IPS-15b (cell line): ENCODE measurements around the gene ECSCR.

Experiments
- H3K27me3 ChIP-seq: one replicate; pipeline ENCODE4 v1.6.1; 2013; ENCODE audit warnings: low read length; ENCODE audit not compliant: control insufficient read depth, insufficient read depth
- H3K36me3 ChIP-seq: one replicate; pipeline ENCODE4 v1.6.1; 2013; ENCODE audit warnings: low read length; ENCODE audit not compliant: control insufficient read depth, insufficient read depth
- H3K4me1 ChIP-seq: one replicate; pipeline ENCODE4 v1.6.1; 2013; ENCODE audit warnings: mild to moderate bottlenecking, low read length; ENCODE audit not compliant: control insufficient read depth, insufficient read depth
- H3K4me3 ChIP-seq: one replicate; pipeline ENCODE4 v1.5.1; 2013; ENCODE audit warnings: low read depth, low read length
- H3K9ac ChIP-seq: one replicate; pipeline ENCODE4 v1.6.1; 2013; ENCODE audit warnings: low read depth, mild to moderate bottlenecking, low read length
- H3K9me3 ChIP-seq: one replicate; pipeline ENCODE4 v1.6.1; 2013; ENCODE audit warnings: mild to moderate bottlenecking, low read length; ENCODE audit not compliant: control insufficient read depth, insufficient read depth

The ECSCR gene

DNA sequence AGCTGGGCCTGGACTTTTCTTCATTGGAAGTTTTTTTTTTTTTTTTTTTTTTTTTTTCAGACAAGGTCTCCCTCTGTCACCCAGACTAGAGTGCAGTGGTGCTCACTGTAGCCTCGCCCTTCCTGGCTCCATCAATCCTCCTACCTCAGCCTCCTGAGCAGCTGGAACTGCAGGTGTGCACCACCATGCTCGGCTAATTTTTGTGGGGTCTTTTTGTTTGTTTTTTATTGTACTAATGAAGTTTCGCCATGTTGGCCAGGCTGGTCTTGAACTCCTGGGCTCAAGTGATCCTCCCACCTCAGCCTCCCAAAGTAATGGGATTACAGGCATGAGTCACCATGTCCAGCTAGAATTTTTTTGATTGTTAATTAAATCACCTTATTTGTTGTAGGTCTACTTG is 26.9 kb downstream of the ECSCR start:
- no peaks in the 10 kb centered on the region for H3K4me1 ChIP-seq
- no peaks in the 10 kb centered on the region for H3K27me3 ChIP-seq
- no peak overlapping the region for H3K9ac ChIP-seq
- H3K4me3 ChIP-seq, result no peak overlapping the region
- no peaks in the 10 kb centered on the region for H3K9me3 ChIP-seq
- H3K36me3 ChIP-seq, result peaks cover 3% of the 10 kb centered on the region

- Histone ChIP-seq H3K4me3 (no peak overlapping the region), H3K9ac (no peak overlapping the region), H3K4me1 (no peaks in the 10 kb centered on the region), H3K9me3 (no peaks in the 10 kb centered on the region), H3K27me3 (no peaks in the 10 kb centered on the region), H3K36me3 (peaks cover 3% of the 10 kb centered on the region)
Measured at GRCh38 chr5:139431706-139432105, 30.8 kb downstream of the ECSCR start.

- H3K27me3 ChIP-seq, result no peaks in the 10 kb centered on the region
- H3K9me3 ChIP-seq, result no peaks in the 10 kb centered on the region
- peaks cover 6% of the 10 kb centered on the region for H3K36me3 ChIP-seq
- H3K4me3 ChIP-seq, result no peak overlapping the region
- H3K9ac ChIP-seq, result no peak overlapping the region
- no peaks in the 10 kb centered on the region for H3K4me1 ChIP-seq
Measured at GRCh38 chr5:139430015-139430414, 32.5 kb downstream of the ECSCR start.

- peaks cover 3% of the 10 kb centered on the region for H3K36me3 ChIP-seq
- no peak overlapping the region for H3K4me3 ChIP-seq
- no peaks in the 10 kb centered on the region for H3K27me3 ChIP-seq
- H3K9me3 ChIP-seq, result no peaks in the 10 kb centered on the region
- H3K4me1 ChIP-seq, result no peaks in the 10 kb centered on the region
- H3K9ac ChIP-seq, result no peak overlapping the region
Measured at GRCh38 chr5:139426203-139426885, 36.2 kb downstream of the ECSCR start.

DNA sequence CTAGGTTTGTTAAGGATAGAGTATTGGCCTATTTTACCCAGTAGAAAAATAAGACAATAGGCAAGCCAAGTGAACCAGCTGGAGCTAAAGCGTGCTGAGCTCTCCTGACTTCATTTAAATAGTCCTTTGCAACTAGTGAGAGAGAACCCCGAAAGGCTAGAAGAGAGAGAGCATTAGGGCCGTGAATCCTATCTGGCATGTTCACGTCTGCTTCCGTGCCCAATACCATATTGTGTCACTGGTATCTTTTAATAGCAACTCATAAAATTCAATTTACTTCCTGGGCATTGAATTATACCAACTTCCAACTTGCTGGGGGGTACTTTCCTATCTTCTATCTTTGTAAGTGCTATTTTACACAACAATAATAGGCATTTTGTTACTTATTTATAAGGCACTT is 37.0 kb downstream of the ECSCR start:
- no peaks in the 10 kb centered on the region for H3K27me3 ChIP-seq
- no peak overlapping the region for H3K9ac ChIP-seq
- peaks cover 3% of the 10 kb centered on the region for H3K36me3 ChIP-seq
- no peak overlapping the region for H3K4me3 ChIP-seq
- H3K4me1 ChIP-seq, result no peaks in the 10 kb centered on the region
- H3K9me3 ChIP-seq, result no peaks in the 10 kb centered on the region

DNA sequence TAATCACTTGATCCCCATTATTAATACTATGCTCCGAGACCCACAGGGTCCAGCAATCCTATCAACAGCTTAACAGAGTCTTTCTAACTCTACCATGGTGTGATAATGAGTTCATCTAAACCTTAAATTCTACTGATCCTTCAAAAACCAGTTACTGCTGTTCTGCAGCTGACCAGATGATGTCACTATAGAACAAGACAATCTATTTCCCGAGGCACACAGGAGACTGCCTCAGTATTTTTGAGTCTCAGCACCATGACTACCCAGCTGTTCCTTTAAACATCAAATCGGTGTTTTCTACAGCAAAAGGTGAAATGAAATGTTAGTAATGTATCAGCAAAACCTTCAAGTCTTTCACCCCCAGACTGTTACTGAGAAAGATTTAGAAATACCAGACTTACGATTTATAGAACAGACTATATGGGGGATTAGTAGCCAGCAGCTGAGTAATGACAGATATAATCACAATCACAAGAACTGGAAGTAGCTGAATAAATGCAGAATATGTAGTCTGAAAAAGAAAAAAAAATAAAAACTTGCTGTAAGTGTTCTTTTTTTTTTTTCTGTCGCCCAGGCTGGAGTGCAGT is 40.1 kb downstream of the ECSCR start:
- Histone ChIP-seq H3K36me3 (peaks cover 3% of the 10 kb centered on the region), H3K4me3 (no peak overlapping the region), H3K9me3 (no peaks in the 10 kb centered on the region), H3K9ac (no peak overlapping the region), H3K4me1 (peaks cover 2% of the 10 kb centered on the region), H3K27me3 (no peaks in the 10 kb centered on the region)

DNA sequence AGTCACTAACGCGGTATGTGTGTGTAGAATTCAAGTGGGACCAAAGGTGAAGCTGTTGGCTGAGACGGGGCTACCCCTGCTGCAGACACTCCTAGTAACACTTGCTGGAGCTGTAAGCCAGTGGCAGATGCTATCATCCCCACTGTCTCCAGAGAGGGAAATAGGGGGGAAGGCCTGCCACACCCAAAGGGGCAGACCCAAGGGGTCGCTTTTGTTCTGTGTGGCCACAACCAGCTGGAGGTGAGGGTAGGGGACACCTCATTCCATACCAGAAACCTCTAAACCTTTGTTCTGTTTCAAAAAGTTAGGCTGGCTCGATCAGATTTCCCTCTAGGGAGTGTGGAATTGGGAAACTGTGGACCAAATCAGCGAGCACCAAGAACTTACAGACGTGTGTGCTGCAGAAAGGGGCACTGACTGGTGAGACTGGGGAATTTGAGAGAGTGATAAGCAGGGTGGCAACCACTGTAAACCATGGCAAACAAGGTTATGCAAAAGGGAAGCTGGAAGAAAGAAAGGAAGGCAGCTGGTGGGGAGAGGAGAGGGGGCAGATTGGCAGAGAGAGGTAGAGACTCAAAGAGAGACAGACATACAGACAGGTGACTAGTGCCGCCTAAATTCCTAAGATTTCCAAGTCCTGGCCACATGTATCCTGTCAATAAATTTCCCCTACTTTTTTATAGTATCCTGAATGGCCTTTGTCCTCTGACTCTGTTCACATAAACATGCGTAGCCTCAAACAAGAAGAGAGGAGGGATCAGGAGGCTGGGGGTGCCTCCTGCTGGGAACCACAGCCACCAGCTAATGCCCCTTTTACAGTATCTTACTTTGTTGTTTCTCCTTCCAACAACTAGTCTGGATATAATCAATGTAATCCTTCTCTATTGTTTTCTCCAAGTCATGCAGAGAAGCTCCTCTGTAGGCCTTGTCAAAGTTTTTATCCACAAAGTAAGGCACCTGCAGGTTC is 43.0 kb downstream of the ECSCR start:
- Histone ChIP-seq H3K4me1 (peaks cover 2% of the 10 kb centered on the region), H3K9ac (no peak overlapping the region), H3K27me3 (no peaks in the 10 kb centered on the region), H3K9me3 (no peaks in the 10 kb centered on the region), H3K4me3 (no peak overlapping the region), H3K36me3 (no peaks in the 10 kb centered on the region)

- H3K9ac ChIP-seq, result no peak overlapping the region
Measured at GRCh38 chr5:139418793-139419192, 43.8 kb downstream of the ECSCR start.

DNA sequence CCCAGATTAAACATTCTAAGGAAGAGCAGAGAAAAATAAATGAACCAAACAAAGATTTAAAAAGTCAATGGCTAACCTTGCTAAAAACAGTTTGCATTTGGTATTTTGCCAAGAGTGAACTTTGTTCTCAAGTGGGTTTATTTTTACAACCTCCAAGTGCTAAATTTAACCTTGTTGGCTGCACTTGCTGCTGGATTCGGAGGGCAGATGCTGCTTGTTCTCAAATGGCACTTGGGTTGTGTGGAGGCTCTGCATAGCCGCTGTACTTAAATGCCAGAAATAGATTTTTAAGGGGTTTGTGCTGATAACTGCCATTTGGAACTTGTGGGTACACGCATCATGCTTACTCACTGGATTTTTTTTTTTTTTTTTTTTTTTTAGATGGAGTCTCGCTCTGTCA is 45.3 kb downstream of the ECSCR start:
- H3K4me3 ChIP-seq, result no peak overlapping the region

More at GRCh38 chr5:139418793-139419192, 43.8 kb downstream of the ECSCR start:
- H3K36me3 ChIP-seq, result no peaks in the 10 kb centered on the region
- no peak overlapping the region for H3K4me3 ChIP-seq
- no peaks in the 10 kb centered on the region for H3K9me3 ChIP-seq
- no peaks in the 10 kb centered on the region for H3K27me3 ChIP-seq
- H3K4me1 ChIP-seq, result peaks cover 2% of the 10 kb centered on the region

GRCh38 chr5:139416651-139417050 is 45.9 kb downstream of the ECSCR start:
- H3K27me3 ChIP-seq, result no peaks in the 10 kb centered on the region
- H3K4me3 ChIP-seq, result no peak overlapping the region
- no peaks in the 10 kb centered on the region for H3K36me3 ChIP-seq
- H3K9ac ChIP-seq, result no peak overlapping the region
- H3K9me3 ChIP-seq, result no peaks in the 10 kb centered on the region
- H3K4me1 ChIP-seq, result peaks cover 2% of the 10 kb centered on the region

More for the DNA sequence above, 45.3 kb downstream of the ECSCR start:
- H3K9ac ChIP-seq, result no peak overlapping the region
- peaks cover 2% of the 10 kb centered on the region for H3K4me1 ChIP-seq
- no peaks in the 10 kb centered on the region for H3K36me3 ChIP-seq
- no peaks in the 10 kb centered on the region for H3K27me3 ChIP-seq
- no peaks in the 10 kb centered on the region for H3K9me3 ChIP-seq

- Histone ChIP-seq H3K27me3 (no peaks in the 10 kb centered on the region), H3K9me3 (no peaks in the 10 kb centered on the region), H3K4me3 (no peak overlapping the region), H3K9ac (no peak overlapping the region), H3K36me3 (no peaks in the 10 kb centered on the region), H3K4me1 (peaks cover 2% of the 10 kb centered on the region)
Measured at GRCh38 chr5:139415869-139416268, 46.7 kb downstream of the ECSCR start.
